Measurements from ENCODE around the gene THAP4. TPM values are rescaled to one million over a fixed set of nuclear protein-coding genes. Genes with fewer than 3 reads are reported as not detected.

The THAP4 gene
- total RNA-seq, 1 experiment from 2014 or later, result 94.8 TPM

- no peak for TF ChIP-seq EZH2 (IDR thresholded peaks at IDR 0.05; ENCODE audit: low read depth)
- no peak for TF ChIP-seq CTCF (conservative IDR thresholded peaks at IDR 0.05)
- no peaks in the 10 kb centered on the region for H3K79me2 ChIP-seq (ENCODE audit: low read depth)
- peaks cover 28% of the 10 kb centered on the region for H4K20me1 ChIP-seq (ENCODE audit: insufficient read depth)
- DNase-seq, result no peak
- no peak overlapping the region for H2AFZ ChIP-seq
- no peak overlapping the region for H3K4me2 ChIP-seq
- intact Hi-C loops (cut with micrococcal nuclease; ENCODE audit: unreplicated experiment), result no loop called here
- H3K27me3 ChIP-seq (ENCODE audit: insufficient read depth, low read depth), result no peaks in the 10 kb centered on the region
- BruUV-seq (replicated peaks), result no TSS peak
- POLR2A ChIA-PET (ENCODE audit: unreplicated experiment), result no interaction called here
- no peak overlapping the region for H3K27ac ChIP-seq
- H3K9me2 ChIP-seq (ENCODE audit: insufficient read depth), result no peaks in the 10 kb centered on the region
- peaks cover 21% of the 10 kb centered on the region; the same call in 1 of the 2 replicates for H3K36me3 ChIP-seq (ENCODE audit: low read depth)
- peaks cover 5% of the 10 kb centered on the region; the same call in 1 of the 2 replicates for H3F3A ChIP-seq (ENCODE audit: insufficient read depth, low read depth)
- no peak overlapping the region for H3K4me3 ChIP-seq
- CTCF ChIA-PET, result no interaction called here
- no peaks in the 10 kb centered on the region for H3K9me3 ChIP-seq (ENCODE audit: insufficient read depth, low read depth)
- no peaks in the 10 kb centered on the region for H3K4me1 ChIP-seq (replicated peaks; ENCODE audit: insufficient read depth)
These were observed 19.3 kb upstream of the THAP4 start for GRCh38 chr2:241656190-241656741.

GRCh38 chr2:241655516-241656189 is 18.7 kb upstream of the THAP4 start:
- no peaks in the 10 kb centered on the region for H3K27me3 ChIP-seq (ENCODE audit: insufficient read depth, low read depth)
- ChIA-PET POLR2A (ENCODE audit: unreplicated experiment) (no interaction called here), CTCF (no interaction called here)
- no peak overlapping the region for H2AFZ ChIP-seq
- no peak for TF ChIP-seq CTCF (conservative IDR thresholded peaks at IDR 0.05)
- no peak for TF ChIP-seq EZH2 (IDR thresholded peaks at IDR 0.05; ENCODE audit: low read depth)
- no peak for DNase-seq
- no TSS peak for BruUV-seq (replicated peaks)
- intact Hi-C loops (cut with micrococcal nuclease; ENCODE audit: unreplicated experiment), result no loop called here
- H3K4me3 ChIP-seq, result no peak overlapping the region
- H3K79me2 ChIP-seq (ENCODE audit: low read depth), result no peaks in the 10 kb centered on the region
- peaks cover 8% of the 10 kb centered on the region; the same call in 1 of the 2 replicates for H3F3A ChIP-seq (ENCODE audit: insufficient read depth, low read depth)
- peaks cover 30% of the 10 kb centered on the region for H4K20me1 ChIP-seq (ENCODE audit: insufficient read depth)
- no peak overlapping the region for H3K4me2 ChIP-seq
- H3K4me1 ChIP-seq (replicated peaks; ENCODE audit: insufficient read depth), result no peaks in the 10 kb centered on the region
- no peak overlapping the region for H3K27ac ChIP-seq
- H3K9me2 ChIP-seq (ENCODE audit: insufficient read depth), result no peaks in the 10 kb centered on the region
- no peaks in the 10 kb centered on the region for H3K9me3 ChIP-seq (ENCODE audit: insufficient read depth, low read depth)
- H3K36me3 ChIP-seq (ENCODE audit: low read depth), result peaks cover 23% of the 10 kb centered on the region; the same call in 1 of the 2 replicates

- no TSS peak for BruUV-seq (replicated peaks)
- H4K20me1 ChIP-seq (ENCODE audit: insufficient read depth), result peaks cover 41% of the 10 kb centered on the region
- H3F3A ChIP-seq (ENCODE audit: insufficient read depth, low read depth), result peaks cover 9% of the 10 kb centered on the region; the same call in 1 of the 2 replicates
- H3K4me3 ChIP-seq, result no peak overlapping the region
- ChIA-PET CTCF (no interaction called here), POLR2A (ENCODE audit: unreplicated experiment) (no interaction called here)
- TF ChIP-seq CTCF (conservative IDR thresholded peaks at IDR 0.05), result no peak
- H3K4me1 ChIP-seq (replicated peaks; ENCODE audit: insufficient read depth), result no peaks in the 10 kb centered on the region
- H3K27me3 ChIP-seq (ENCODE audit: insufficient read depth, low read depth), result no peaks in the 10 kb centered on the region
- DNase-seq, result no peak
- no peak overlapping the region for H2AFZ ChIP-seq
- H3K79me2 ChIP-seq (ENCODE audit: low read depth), result peaks cover 8% of the 10 kb centered on the region; the same call in 1 of the 2 replicates
- peaks cover 20% of the 10 kb centered on the region; the same call in 1 of the 2 replicates for H3K36me3 ChIP-seq (ENCODE audit: low read depth)
- intact Hi-C loops (cut with micrococcal nuclease; ENCODE audit: unreplicated experiment), result no loop called here
- no peaks in the 10 kb centered on the region for H3K9me2 ChIP-seq (ENCODE audit: insufficient read depth)
- H3K27ac ChIP-seq, result no peak overlapping the region
- H3K9me3 ChIP-seq (ENCODE audit: insufficient read depth, low read depth), result no peaks in the 10 kb centered on the region
- no peak overlapping the region for H3K4me2 ChIP-seq
These were observed 17.6 kb upstream of the THAP4 start for GRCh38 chr2:241654551-241654950.

Data from PC-9 (cell line).